ENCODE measurements around the gene DDX27.

DNA sequence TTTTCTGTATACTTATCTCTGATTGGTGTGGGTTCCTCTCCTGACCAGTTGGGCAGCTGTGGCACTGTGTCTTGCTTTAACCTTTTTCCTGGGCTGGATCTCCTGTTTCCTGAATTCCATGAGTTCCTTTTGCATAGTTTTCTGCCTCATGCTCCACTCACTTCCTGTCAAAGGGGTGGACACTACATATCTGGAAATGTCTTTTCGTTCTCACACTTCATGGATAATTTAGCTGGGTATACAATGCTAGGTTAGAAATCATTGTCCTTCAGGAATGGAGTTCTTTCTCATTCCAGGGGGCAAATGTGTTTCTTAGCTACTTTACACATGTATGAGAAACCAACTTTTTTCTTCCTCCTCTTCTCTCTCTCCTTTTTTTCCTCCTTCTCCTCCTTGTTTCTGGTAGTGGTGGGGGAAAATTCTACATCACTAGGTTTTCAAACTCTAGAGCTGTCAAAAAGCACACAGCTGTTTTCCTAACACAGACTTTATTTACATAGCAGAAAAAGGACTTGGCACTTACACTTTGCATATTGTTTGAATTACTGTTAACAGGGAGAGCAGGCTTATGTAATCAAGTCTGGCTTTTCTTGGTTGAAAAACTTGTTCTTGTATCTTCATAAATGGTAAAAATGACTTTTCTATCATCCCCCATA lies 9.0 kb upstream of the DDX27 start:
- TF ChIP-seq, protein P1, sequence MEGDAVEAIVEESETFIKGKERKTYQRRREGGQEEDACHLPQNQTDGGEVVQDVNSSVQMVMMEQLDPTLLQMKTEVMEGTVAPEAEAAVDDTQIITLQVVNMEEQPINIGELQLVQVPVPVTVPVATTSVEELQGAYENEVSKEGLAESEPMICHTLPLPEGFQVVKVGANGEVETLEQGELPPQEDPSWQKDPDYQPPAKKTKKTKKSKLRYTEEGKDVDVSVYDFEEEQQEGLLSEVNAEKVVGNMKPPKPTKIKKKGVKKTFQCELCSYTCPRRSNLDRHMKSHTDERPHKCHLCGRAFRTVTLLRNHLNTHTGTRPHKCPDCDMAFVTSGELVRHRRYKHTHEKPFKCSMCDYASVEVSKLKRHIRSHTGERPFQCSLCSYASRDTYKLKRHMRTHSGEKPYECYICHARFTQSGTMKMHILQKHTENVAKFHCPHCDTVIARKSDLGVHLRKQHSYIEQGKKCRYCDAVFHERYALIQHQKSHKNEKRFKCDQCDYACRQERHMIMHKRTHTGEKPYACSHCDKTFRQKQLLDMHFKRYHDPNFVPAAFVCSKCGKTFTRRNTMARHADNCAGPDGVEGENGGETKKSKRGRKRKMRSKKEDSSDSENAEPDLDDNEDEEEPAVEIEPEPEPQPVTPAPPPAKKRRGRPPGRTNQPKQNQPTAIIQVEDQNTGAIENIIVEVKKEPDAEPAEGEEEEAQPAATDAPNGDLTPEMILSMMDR (IDR thresholded peaks at IDR 0.05; ENCODE audit: control extremely low read depth in 1 of 3, insufficient read depth in 1 of 3, low read depth in 1 of 3, low read length in 3 of 3): no peak
- TF ChIP-seq POLR2A (IDR thresholded peaks at IDR 0.05; ENCODE audit: control extremely low read depth in 1 of 2, low read depth in 2 of 2, low read length in 2 of 2): no peak
- no peak for TF ChIP-seq SIX5 (IDR thresholded peaks at IDR 0.05; ENCODE audit: low read depth, low read length)
- no peak for TF ChIP-seq MAFK (IDR thresholded peaks at IDR 0.05; ENCODE audit: low read depth, low read length)
- TF ChIP-seq, protein P2, sequence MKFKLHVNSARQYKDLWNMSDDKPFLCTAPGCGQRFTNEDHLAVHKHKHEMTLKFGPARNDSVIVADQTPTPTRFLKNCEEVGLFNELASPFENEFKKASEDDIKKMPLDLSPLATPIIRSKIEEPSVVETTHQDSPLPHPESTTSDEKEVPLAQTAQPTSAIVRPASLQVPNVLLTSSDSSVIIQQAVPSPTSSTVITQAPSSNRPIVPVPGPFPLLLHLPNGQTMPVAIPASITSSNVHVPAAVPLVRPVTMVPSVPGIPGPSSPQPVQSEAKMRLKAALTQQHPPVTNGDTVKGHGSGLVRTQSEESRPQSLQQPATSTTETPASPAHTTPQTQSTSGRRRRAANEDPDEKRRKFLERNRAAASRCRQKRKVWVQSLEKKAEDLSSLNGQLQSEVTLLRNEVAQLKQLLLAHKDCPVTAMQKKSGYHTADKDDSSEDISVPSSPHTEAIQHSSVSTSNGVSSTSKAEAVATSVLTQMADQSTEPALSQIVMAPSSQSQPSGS (IDR thresholded peaks at IDR 0.05; ENCODE audit: low read length): no peak
- TF ChIP-seq NRF1 (IDR thresholded peaks at IDR 0.05; ENCODE audit: low read depth, low read length): no peak
- no peak for TF ChIP-seq EZH2 (IDR thresholded peaks at IDR 0.05; ENCODE audit: low read depth, low read length, severe bottlenecking)
- no peak for TF ChIP-seq SUZ12 (IDR thresholded peaks at IDR 0.05; ENCODE audit: low read length)
- TF ChIP-seq YY1 (IDR thresholded peaks at IDR 0.05; ENCODE audit: low read depth, low read length): no peak
- no peak for TF ChIP-seq ATF3 (IDR thresholded peaks at IDR 0.05; ENCODE audit: insufficient read depth, low read depth, low read length)
- no peak for TF ChIP-seq CREB1 (IDR thresholded peaks at IDR 0.05)
- TF ChIP-seq, protein P3, sequence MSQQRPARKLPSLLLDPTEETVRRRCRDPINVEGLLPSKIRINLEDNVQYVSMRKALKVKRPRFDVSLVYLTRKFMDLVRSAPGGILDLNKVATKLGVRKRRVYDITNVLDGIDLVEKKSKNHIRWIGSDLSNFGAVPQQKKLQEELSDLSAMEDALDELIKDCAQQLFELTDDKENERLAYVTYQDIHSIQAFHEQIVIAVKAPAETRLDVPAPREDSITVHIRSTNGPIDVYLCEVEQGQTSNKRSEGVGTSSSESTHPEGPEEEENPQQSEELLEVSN (IDR thresholded peaks at IDR 0.05): no peak
- no peak for TF ChIP-seq TCF12 (IDR thresholded peaks at IDR 0.05; ENCODE audit: low read depth, low read length)

Measured in H1 (cell line).